SU-DHL-6 (cell line): ENCODE results near the gene GRID1.

Experiments used
- H2AFZ ChIP-seq: fragments of 200-600 bp; sonication (generic); 2 replicates; pipeline ENCODE4 v1.6.1; 2014; ENCODE audit warnings: low read depth, mild to moderate bottlenecking, moderate library complexity, mixed read lengths, antibody characterized with exemption, low read length; ENCODE audit not compliant: severe bottlenecking
- H3F3A ChIP-seq: fragments of 200-600 bp; shearing (Covaris generic); 2 replicates; pipeline ENCODE4 v1.6.0; 2016; ENCODE audit warnings: antibody characterized with exemption, mild to moderate bottlenecking; ENCODE audit not compliant: insufficient read depth
- H3K27ac ChIP-seq: fragments of 200-600 bp; sonication (generic); 2 replicates; pipeline ENCODE4 v1.5.1; 2016; ENCODE audit warnings: low read depth, mild to moderate bottlenecking, low read length, moderate library complexity, mixed read lengths
- H3K27me3 ChIP-seq: fragments of 200-600 bp; sonication (generic), shearing (Covaris generic); 2 replicates; pipeline ENCODE4 v1.6.0; 2014; ENCODE audit warnings: mild to moderate bottlenecking, low read length
- H3K36me3 ChIP-seq: fragments of 200-600 bp; sonication (generic); 2 replicates; pipeline ENCODE4 v1.6.1; 2014; ENCODE audit warnings: mild to moderate bottlenecking, low read length, mixed read lengths
- H3K4me2 ChIP-seq: fragments of 300-600, 200-600 bp; shearing (Covaris generic), sonication (generic); 2 replicates; pipeline ENCODE4 v1.6.0; 2014; ENCODE audit warnings: low read length, low read depth, mild to moderate bottlenecking; ENCODE audit not compliant: poor library complexity, severe bottlenecking
- H3K4me3 ChIP-seq: fragments of 200-600 bp; sonication (generic); 2 replicates; pipeline ENCODE4 v1.5.1; 2014; ENCODE audit warnings: antibody characterized with exemption, low read length, mild to moderate bottlenecking, mixed read lengths; ENCODE audit not compliant: insufficient read depth, poor library complexity, severe bottlenecking
- H3K79me2 ChIP-seq: fragments of 200-600 bp; sonication (generic); 2 replicates; pipeline ENCODE4 v1.6.1; 2014; ENCODE audit warnings: mild to moderate bottlenecking, low read length, moderate library complexity; ENCODE audit not compliant: insufficient read depth
- H3K9ac ChIP-seq: fragments of 200-600 bp; sonication (generic); 2 replicates; pipeline ENCODE4 v1.7.0; 2014; ENCODE audit warnings: mild to moderate bottlenecking, low read length
- H3K9me2 ChIP-seq: fragments of 200-600 bp; sonication (generic); replicated peaks from 2 replicates; pipeline ENCODE4 v1.6.1; 2014; ENCODE audit warnings: low read length; ENCODE audit not compliant: insufficient read depth
- H3K9me3 ChIP-seq: fragments of 200-600 bp; sonication (generic); 2 replicates; pipeline ENCODE4 v1.6.1; 2014; ENCODE audit warnings: low read length, mixed read lengths; ENCODE audit not compliant: insufficient read depth
- H4K20me1 ChIP-seq: fragments of 200-600 bp; sonication (generic); 2 replicates; pipeline ENCODE4 v1.6.1; 2014; ENCODE audit warnings: low read depth, mild to moderate bottlenecking, antibody characterized with exemption, low read length, moderate library complexity, mixed read lengths
- CTCF ChIP-seq: fragments of 200-600 bp; sonication (generic); IDR thresholded peaks from one replicate; pipeline ENCODE4 v1.5.1; 2017; ENCODE audit warnings: antibody characterized with exemption, mild to moderate bottlenecking, low read length, moderate library complexity; ENCODE audit not compliant: insufficient read depth, poor library complexity, severe bottlenecking
- EZH2phosphoT487 ChIP-seq: fragments of 200-600 bp; sonication (generic), shearing (Covaris generic); conservative IDR thresholded peaks from 2 replicates; pipeline ENCODE4 v1.6.1; 2018; ENCODE audit warnings: mild to moderate bottlenecking, antibody characterized with exemption, low read length, moderate library complexity, mixed read lengths

The GRID1 gene

GRCh38 chr10:86149257-86149656 lies 217.3 kb downstream of the GRID1 start:
- no peaks in the 10 kb centered on the region for H3K79me2 ChIP-seq
- TF ChIP-seq CTCF, result no peak
- no peak for TF ChIP-seq EZH2phosphoT487
- no peaks in the 10 kb centered on the region for H3K9me3 ChIP-seq
- H3K9me2 ChIP-seq, result no peaks in the 10 kb centered on the region
- no peaks in the 10 kb centered on the region for H3K27me3 ChIP-seq
- H3K9ac ChIP-seq, result no peak overlapping the region
- H3F3A ChIP-seq, result no peaks in the 10 kb centered on the region
- H3K36me3 ChIP-seq, result no peaks in the 10 kb centered on the region
- no peak overlapping the region for H2AFZ ChIP-seq
- H4K20me1 ChIP-seq, result no peaks in the 10 kb centered on the region
- no peak overlapping the region for H3K27ac ChIP-seq
- H3K4me2 ChIP-seq, result no peak overlapping the region
- H3K4me3 ChIP-seq, result no peak overlapping the region

- Histone ChIP-seq H3K4me3 (no peak overlapping the region), H3K79me2 (no peaks in the 10 kb centered on the region), H3K9ac (no peak overlapping the region), H4K20me1 (no peaks in the 10 kb centered on the region), H3K27ac (no peak overlapping the region), H3K4me2 (no peak overlapping the region), H3F3A (no peaks in the 10 kb centered on the region), H3K9me3 (no peaks in the 10 kb centered on the region), H2AFZ (no peak overlapping the region), H3K9me2 (no peaks in the 10 kb centered on the region), H3K27me3 (no peaks in the 10 kb centered on the region), H3K36me3 (no peaks in the 10 kb centered on the region)
- no peak for TF ChIP-seq EZH2phosphoT487
- TF ChIP-seq CTCF, result no peak
Measured at GRCh38 chr10:86148117-86148516, 218.5 kb downstream of the GRID1 start.

- H3K9me2 ChIP-seq, result no peaks in the 10 kb centered on the region
- no peak overlapping the region for H3K4me3 ChIP-seq
Measured at GRCh38 chr10:86144301-86144700, 222.3 kb downstream of the GRID1 start.

GRCh38 chr10:86141896-86142295 lies 224.7 kb downstream of the GRID1 start:
- H2AFZ ChIP-seq, result no peak overlapping the region
- H3K4me2 ChIP-seq, result no peak overlapping the region
- no peaks in the 10 kb centered on the region for H3K9me3 ChIP-seq
- no peaks in the 10 kb centered on the region for H3K36me3 ChIP-seq
- H3K79me2 ChIP-seq, result no peaks in the 10 kb centered on the region
- no peaks in the 10 kb centered on the region for H4K20me1 ChIP-seq
- H3F3A ChIP-seq, result no peaks in the 10 kb centered on the region
- H3K27me3 ChIP-seq, result no peaks in the 10 kb centered on the region
- no peak overlapping the region for H3K27ac ChIP-seq
- no peak overlapping the region for H3K9ac ChIP-seq
- TF ChIP-seq CTCF, result no peak
- no peaks in the 10 kb centered on the region for H3K9me2 ChIP-seq
- no peak overlapping the region for H3K4me3 ChIP-seq

More at GRCh38 chr10:86144301-86144700, 222.3 kb downstream of the GRID1 start:
- Histone ChIP-seq H3F3A (no peaks in the 10 kb centered on the region), H4K20me1 (no peaks in the 10 kb centered on the region), H3K27me3 (no peaks in the 10 kb centered on the region), H2AFZ (no peak overlapping the region), H3K27ac (no peak overlapping the region), H3K4me2 (no peak overlapping the region), H3K79me2 (no peaks in the 10 kb centered on the region), H3K36me3 (no peaks in the 10 kb centered on the region), H3K9ac (no peak overlapping the region), H3K9me3 (no peaks in the 10 kb centered on the region)
- TF ChIP-seq EZH2phosphoT487, result no peak
